Pancreas (tissue), 10 donors: Measurements from ENCODE around the gene SSBP3. TPM values are rescaled to one million over a fixed set of nuclear protein-coding genes. Genes with fewer than 3 reads are reported as not detected.

Experiments used
- ATAC-seq, 4 donors: fragments of 200-7000 bp; cut with Tn5 transposase; one replicate each; pipeline versions ENCODE4 v1.8.0 to v1.9.1; 2020; ENCODE audit warnings: mild to moderate bottlenecking in 4 of 4, moderate library complexity in 4 of 4
- DNase-seq, 6 donors: peaks; one replicate each; pipeline ENCODE4 v3.0.0-alpha.2; 2020
- FAIRE-seq: peaks from 2 replicates; lab custom pipeline; 2012; peaks lifted over from hg19 to GRCh38; lab: Jason Lieb, UNC
- H3K27ac ChIP-seq, 4 donors: fragments of 200-600 bp; sonication (generic); 1 replicate in 3 of 4; 2 replicates in 1 of 4; pipeline versions ENCODE4 v1.5.0 to v1.8.0; 2020
- H3K27me3 ChIP-seq, 4 donors: fragments of 200-600 bp; one replicate each; pipeline ENCODE4 v1.8.0; 2021
- H3K36me3 ChIP-seq, 3 donors: fragments of 200-600 bp; sonication (generic) in 1 of 3; one replicate each; pipeline versions ENCODE4 v1.5.0 to v1.8.0; 2020 to 2021
- H3K4me1 ChIP-seq, 3 donors: fragments of 200-600 bp; one replicate each; pipeline ENCODE4 v1.8.0; 2021
- H3K4me3 ChIP-seq, 4 donors: fragments of 200-600 bp; sonication (generic) in 2 of 4; one replicate each; pipeline versions ENCODE4 v1.5.0 to v1.8.0; 2020 to 2021
- H3K9me3 ChIP-seq, 4 donors: fragments of 200-600 bp; one replicate each; pipeline ENCODE4 v1.8.0; 2021
- CTCF ChIP-seq, 4 donors: fragments of 200-600 bp; sonication (generic) in 3 of 4; IDR thresholded peaks; one replicate each; pipeline versions ENCODE4 v1.5.0 to v1.8.0; 2021; ENCODE audit warnings: antibody characterized with exemption in 4 of 4
- WGBS, 2 donors: extraction: QIAGEN DNeasy Blood & Tissue Kit; methylation state at CpG; one replicate each; pipeline ENCODE4 v1.1.7; 2013; 5-methylcytosine and 5-hydroxymethylcytosine counted together
- intact Hi-C, 3 donors: fragments of 100-400 bp; cut with DNase I; formaldehyde crosslinking; loops; one replicate each; pipeline versions ENCODE4 v1.11.1 to v1.14.2; 2022
- polyA plus RNA-seq, 2 donors: library from polyadenylated mRNA; stranded (reverse); fragments of 200-250 nt; gene quantifications; one replicate each; pipeline ENCODE4 v1.2.3, GENCODE V29; 2013
- total RNA-seq, 6 donors: library from RNA; stranded (reverse); fragmentation: NEBNext Ultra II Directional in 4 of 6; extraction: Animal tissue kit (Norgen Biotek cat#: 25700) in 4 of 6; gene quantifications; one replicate each; pipeline versions ENCODE4 v1.2.1 to v1.2.4, GENCODE V29; 2021 to 2023
- donor health status: healthy with polysubstance abuse.
- donor health status: DM: no; HTN: no; CAD: no; lungs with moderate emphysema.
- donor health status: DM: no; HTN: no; CAD: no.
- donor health status: control.
- donor health status: control.
- donor health status: Bipolar disorder and iron deficiency.
- donor health status: DM: yes; HTN: yes; CAD: no.
- donor health status: DM: no; HTN: no; CAD: no.
- donor health status: DM: no; HTN: no; CAD: no.
- donor health status: DM: yes; HTN: yes; CAD: no.

Gene SSBP3
- total and polyA plus RNA-seq, 8 donors, result 16.4 to 31.0 (median 22.9) TPM

GRCh38 chr1:54298284-54299033 is 107.7 kb downstream of the SSBP3 start:
- Histone ChIP-seq H3K27me3 (no peaks in the 10 kb centered on the region), H3K27ac (peak overlapping the region in 3 of 4 donors; percentile 18 to 58 (median 46)), H3K4me3 (no peak overlapping the region), H3K36me3 (no peaks in the 10 kb centered on the region), H3K4me1 (peaks cover 0 to 15% (median 7%) of the 10 kb centered on the region in 3 donors), H3K9me3 (no peaks in the 10 kb centered on the region)
- WGBS, 2 donors, result 35 to 37% methylated on average over 20 of the region's 20 CpGs
- intact Hi-C loops, result no loop called here
- peak; percentile 34 to 64 (median 50) for ATAC-seq
- FAIRE-seq, result no peak
- no peak for TF ChIP-seq CTCF (IDR thresholded peaks at IDR 0.05)
- no peak for DNase-seq

GRCh38 chr1:54297596-54298283 is 108.5 kb downstream of the SSBP3 start:
- no peaks in the 10 kb centered on the region for H3K9me3 ChIP-seq
- peaks cover 0 to 15% (median 7%) of the 10 kb centered on the region in 3 donors for H3K4me1 ChIP-seq
- peak overlapping the region in 3 of 4 donors; percentile 18 to 58 (median 46) for H3K27ac ChIP-seq
- TF ChIP-seq CTCF (IDR thresholded peaks at IDR 0.05), result no peak
- H3K4me3 ChIP-seq, result no peak overlapping the region
- intact Hi-C loops, result no loop called here
- H3K27me3 ChIP-seq, result no peaks in the 10 kb centered on the region
- DNase-seq (no peak), FAIRE-seq (no peak), ATAC-seq (peak; percentile 25 to 48 (median 28))
- no peaks in the 10 kb centered on the region for H3K36me3 ChIP-seq
- WGBS, 2 donors, result 80 to 81% methylated on average over 6 of the region's 6 CpGs

GRCh38 chr1:54296666-54297065 is 109.5 kb downstream of the SSBP3 start:
- Histone ChIP-seq H3K27ac (no peak overlapping the region), H3K27me3 (no peaks in the 10 kb centered on the region), H3K36me3 (no peaks in the 10 kb centered on the region), H3K9me3 (no peaks in the 10 kb centered on the region), H3K4me1 (peaks cover 0 to 15% (median 7%) of the 10 kb centered on the region in 3 donors), H3K4me3 (no peak overlapping the region)
- TF ChIP-seq CTCF (IDR thresholded peaks at IDR 0.05), result no peak
- DNase-seq (no peak), ATAC-seq (no peak), FAIRE-seq (no peak)
- intact Hi-C loops, result no loop called here
- WGBS, 2 donors, result 82 to 85% methylated on average over 5 of the region's 5 CpGs

- no peaks in the 10 kb centered on the region for H3K27me3 ChIP-seq
- no peaks in the 10 kb centered on the region for H3K9me3 ChIP-seq
- FAIRE-seq (no peak), DNase-seq (no peak), ATAC-seq (no peak)
- peaks cover 0 to 32% (median 20%) of the 10 kb centered on the region in 3 donors for H3K4me1 ChIP-seq
- no peak for TF ChIP-seq CTCF (IDR thresholded peaks at IDR 0.05)
- H3K36me3 ChIP-seq, result no peaks in the 10 kb centered on the region
- H3K4me3 ChIP-seq, result no peak overlapping the region
- intact Hi-C loops, result no loop called here
- H3K27ac ChIP-seq, result no peak overlapping the region
- 87 to 92% methylated on average over 6 of the region's 6 CpGs for WGBS, 2 donors
Observed at GRCh38 chr1:54294887-54295286, 111.3 kb downstream of the SSBP3 start.
